Keratinocyte (primary cell): ENCODE measurements around the gene CDK10.

Source experiments
- CTCF ChIP-seq, 3 experiments: IDR thresholded peaks in 1 of 3; conservative IDR thresholded peaks in 1 of 3; optimal IDR thresholded peaks in 1 of 3; 2 replicates in 2 of 3; 3 replicates in 1 of 3; pipeline versions ENCODE3 to v1.5.1; 2011; ENCODE audit warnings: low read length in 3 of 3, mild to moderate bottlenecking in 3 of 3, moderate library complexity in 2 of 3, control low read depth in 1 of 3, inconsistent platforms in 1 of 3; ENCODE audit not compliant: insufficient read depth in 2 of 3; ENCODE audit errors: extremely low read depth in 1 of 3
- EZH2 ChIP-seq: IDR thresholded peaks from one replicate; pipeline ENCODE4 v1.6.1; 2012; ENCODE audit warnings: inconsistent platforms, mild to moderate bottlenecking, low read length, moderate library complexity

- TF ChIP-seq CTCF (optimal IDR thresholded peaks at IDR 0.05 in 1 of 3, IDR thresholded peaks at IDR 0.05 in 1 of 3, conservative IDR thresholded peaks at IDR 0.05 in 1 of 3; ENCODE audit: extremely low read depth in 1 of 3, insufficient read depth in 2 of 3, low read length in 3 of 3) = no peak
- no peak for TF ChIP-seq EZH2
Measured at GRCh38 chr16:89695086-89695874, 8.8 kb downstream of the CDK10 start.
